ENCODE data around the gene MTUS2.
"Not testable (repeated sequence)": the region's sequence is repeated elsewhere in the genome, so short reads cannot be mapped to it uniquely, and the experiment has no call there.

Gene MTUS2

DNA sequence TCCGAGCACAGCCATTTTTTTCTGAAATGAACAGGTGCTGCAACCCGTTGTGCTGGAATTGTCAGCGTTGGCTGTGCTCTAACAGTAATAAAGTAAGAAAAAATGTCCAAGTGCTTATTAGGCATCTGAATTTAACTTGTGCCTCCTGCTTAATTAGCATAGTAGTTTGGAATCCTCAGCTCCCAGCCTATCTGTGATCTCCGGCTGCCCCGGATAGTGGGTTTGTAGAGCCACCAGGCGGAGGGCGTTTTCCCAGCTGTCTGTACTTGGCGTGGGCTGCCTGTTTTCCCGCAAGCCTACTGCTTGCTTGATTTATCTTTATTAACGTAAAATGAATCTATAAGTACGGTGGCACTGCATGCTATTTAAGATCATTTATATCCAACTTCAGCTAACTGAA is 137.9 kb downstream of the MTUS2 start:
- H3K36me3 Mint-ChIP-seq (ENCODE audit: low read depth) = no peaks in the 10 kb centered on the region

DNA sequence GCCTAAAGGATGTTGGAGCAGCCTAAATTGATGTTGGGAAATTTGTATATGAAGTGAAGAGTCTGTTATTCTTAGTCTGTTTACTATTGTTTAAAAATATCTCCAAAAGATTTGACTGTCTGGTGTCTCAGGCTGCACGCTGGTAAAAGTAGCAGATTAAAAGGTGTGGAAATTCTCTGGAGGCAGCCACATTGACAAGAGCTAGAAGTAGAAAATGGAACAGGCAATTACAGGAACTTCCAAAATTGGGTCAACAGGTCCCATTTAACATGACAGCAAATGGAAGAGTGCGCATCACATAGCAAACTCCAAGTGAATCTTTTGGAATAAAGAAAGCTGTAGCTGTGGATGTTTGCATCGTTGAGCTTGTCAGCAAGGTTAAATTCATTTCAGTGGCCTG is 138.3 kb downstream of the MTUS2 start:
- H3K27me3 Mint-ChIP-seq (ENCODE audit: low read depth) = no peaks in the 10 kb centered on the region
- H3K4me3 Mint-ChIP-seq = no peak overlapping the region
- no peak overlapping the region for H3K27ac Mint-ChIP-seq
- H3K36me3 Mint-ChIP-seq (ENCODE audit: low read depth) = no peaks in the 10 kb centered on the region
- no peaks in the 10 kb centered on the region for H3K4me1 Mint-ChIP-seq (ENCODE audit: low read depth)
- no peaks in the 10 kb centered on the region for H3K9me3 Mint-ChIP-seq

More for the DNA sequence above, 137.9 kb downstream of the MTUS2 start:
- Mint-ChIP-seq H3K27me3 (ENCODE audit: low read depth) (no peaks in the 10 kb centered on the region), H3K27ac (no peak overlapping the region), H3K4me3 (no peak overlapping the region), H3K9me3 (no peaks in the 10 kb centered on the region), H3K4me1 (ENCODE audit: low read depth) (no peaks in the 10 kb centered on the region)

DNA sequence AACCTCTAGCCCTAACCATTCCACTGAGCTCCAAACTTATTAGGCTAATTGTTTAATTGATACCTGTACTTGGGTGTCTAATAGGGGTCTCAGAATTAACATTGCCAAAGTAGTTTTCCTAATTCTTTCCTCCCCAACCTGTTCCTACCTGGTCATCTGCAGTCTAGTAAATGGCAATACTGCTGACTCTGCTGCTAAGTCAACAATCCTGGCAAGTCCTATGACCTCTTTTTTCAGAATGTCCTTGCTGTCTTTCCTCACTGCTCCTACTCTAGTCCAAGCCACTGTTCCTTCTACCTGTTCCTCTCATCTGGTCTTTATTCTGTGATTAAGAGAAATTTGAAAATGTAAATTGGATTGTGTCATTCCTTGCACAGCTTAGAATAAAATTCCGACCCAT is 143.9 kb downstream of the MTUS2 start:
- Mint-ChIP-seq H3K9me3 (no peaks in the 10 kb centered on the region), H3K4me1 (ENCODE audit: low read depth) (no peaks in the 10 kb centered on the region), H3K27ac (no peak overlapping the region), H3K36me3 (ENCODE audit: low read depth) (no peaks in the 10 kb centered on the region), H3K4me3 (no peak overlapping the region), H3K27me3 (ENCODE audit: low read depth) (no peaks in the 10 kb centered on the region)

DNA sequence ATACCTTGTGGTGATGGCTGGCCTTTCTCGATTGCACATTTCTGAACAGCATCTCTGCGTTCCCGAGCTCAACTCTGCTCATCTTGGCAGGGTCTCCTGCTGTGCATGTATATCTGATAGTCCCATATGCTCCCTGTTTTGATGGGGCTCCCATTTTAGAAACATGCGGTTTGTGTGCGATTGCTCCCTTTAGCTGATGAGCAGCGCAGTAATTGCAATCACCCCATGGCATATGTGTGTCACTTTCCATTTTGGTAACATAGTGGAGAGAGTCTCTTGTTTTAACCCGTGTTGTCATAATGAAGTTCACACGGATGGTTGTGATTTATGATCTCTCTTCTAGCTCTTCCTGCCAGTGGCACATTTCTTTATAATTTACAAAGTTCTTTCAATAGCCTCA is 144.7 kb downstream of the MTUS2 start:
- no peaks in the 10 kb centered on the region for H3K27me3 Mint-ChIP-seq (ENCODE audit: low read depth)
- no peak overlapping the region for H3K27ac Mint-ChIP-seq
- no peaks in the 10 kb centered on the region for H3K36me3 Mint-ChIP-seq (ENCODE audit: low read depth)
- no peaks in the 10 kb centered on the region for H3K4me1 Mint-ChIP-seq (ENCODE audit: low read depth)
- no peaks in the 10 kb centered on the region for H3K9me3 Mint-ChIP-seq
- no peak overlapping the region for H3K4me3 Mint-ChIP-seq

DNA sequence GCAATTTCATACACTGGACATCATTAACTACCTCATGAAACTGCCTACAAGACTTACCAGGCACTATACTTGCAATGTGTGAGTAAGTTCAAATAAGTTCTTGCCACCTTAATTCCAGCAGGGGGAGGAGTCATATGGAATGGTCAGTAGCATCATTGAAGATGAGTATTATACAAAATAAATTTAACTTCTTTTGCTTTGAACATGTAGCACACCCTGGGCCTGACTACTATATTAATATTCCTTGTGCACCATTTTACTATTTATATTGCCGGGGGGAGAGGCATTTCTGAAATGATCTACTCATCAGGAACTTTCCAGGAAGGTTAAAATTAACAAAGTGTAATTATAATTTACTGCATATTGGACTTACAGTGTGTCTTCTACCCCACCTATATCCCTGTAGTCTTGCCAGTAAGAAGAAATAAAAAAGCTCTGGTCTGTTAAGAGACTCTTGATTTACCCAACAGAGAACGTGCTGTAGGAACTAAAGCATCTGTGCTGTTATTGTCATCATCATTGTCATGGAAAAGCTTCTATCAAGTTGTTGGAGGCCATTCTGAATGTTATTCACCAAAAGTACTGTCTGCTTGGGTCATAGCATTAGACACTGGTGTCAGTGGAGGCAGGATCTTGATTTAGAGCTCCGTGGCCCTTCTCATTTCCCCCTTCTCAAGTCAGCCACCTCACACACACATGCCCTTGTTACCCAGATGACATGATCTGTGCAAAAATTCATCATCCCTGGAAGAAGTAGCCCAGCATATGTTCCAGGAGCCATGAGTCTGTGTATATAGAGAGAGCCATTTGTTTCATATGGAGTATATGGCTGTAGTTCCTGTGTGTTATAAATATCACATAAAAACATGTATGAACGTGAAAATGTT is 147.1 kb downstream of the MTUS2 start:
- H3K27ac Mint-ChIP-seq = no peak overlapping the region
- H3K27me3 Mint-ChIP-seq (ENCODE audit: low read depth) = no peaks in the 10 kb centered on the region
- H3K4me3 Mint-ChIP-seq = no peak overlapping the region
- H3K4me1 Mint-ChIP-seq (ENCODE audit: low read depth) = no peaks in the 10 kb centered on the region
- no peaks in the 10 kb centered on the region for H3K36me3 Mint-ChIP-seq (ENCODE audit: low read depth)
- H3K9me3 Mint-ChIP-seq = no peaks in the 10 kb centered on the region

DNA sequence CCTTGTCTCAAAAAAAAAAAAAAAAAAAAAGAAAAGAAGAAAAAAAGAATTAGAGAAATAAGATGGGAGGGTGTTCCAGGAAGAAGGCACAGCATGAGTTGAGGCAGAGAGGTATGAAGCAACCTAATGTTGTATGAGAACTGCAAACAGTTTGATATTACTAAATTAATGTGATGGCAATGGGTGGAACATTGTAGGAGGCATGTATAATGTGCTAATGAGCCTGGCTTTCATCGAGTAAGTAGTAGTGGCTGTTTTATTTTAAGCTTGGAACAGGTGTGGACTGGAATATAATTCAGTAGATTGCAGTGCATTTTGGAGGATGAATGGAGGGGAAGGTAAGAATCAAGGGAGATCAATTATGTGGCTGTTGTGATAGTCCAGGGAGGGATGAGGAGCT is 156.1 kb downstream of the MTUS2 start:
- no peaks in the 10 kb centered on the region for H3K9me3 Mint-ChIP-seq
- H3K27ac Mint-ChIP-seq = no peak overlapping the region
- no peaks in the 10 kb centered on the region for H3K27me3 Mint-ChIP-seq (ENCODE audit: low read depth)
- no peaks in the 10 kb centered on the region for H3K4me1 Mint-ChIP-seq (ENCODE audit: low read depth)
- no peak overlapping the region for H3K4me3 Mint-ChIP-seq
- H3K36me3 Mint-ChIP-seq (ENCODE audit: low read depth) = no peaks in the 10 kb centered on the region

DNA sequence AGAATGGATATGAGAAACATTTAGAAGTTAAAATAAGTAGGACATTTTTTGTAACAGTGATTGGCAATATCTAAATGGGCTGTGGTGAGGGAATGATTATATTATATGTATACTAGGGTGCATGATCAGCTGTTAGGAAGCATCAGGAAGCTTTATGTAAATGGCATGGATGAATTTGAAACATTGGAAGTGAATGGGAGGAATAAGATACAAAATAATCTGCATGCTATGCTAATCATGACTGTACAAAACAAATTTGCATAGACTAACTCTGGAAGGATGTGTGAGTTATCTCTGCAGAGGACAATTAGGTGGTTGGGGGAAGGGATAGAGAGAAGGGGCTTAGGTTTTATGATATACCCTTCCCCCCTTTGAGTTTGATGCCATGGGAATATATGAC is 156.5 kb downstream of the MTUS2 start:
- H3K4me3 Mint-ChIP-seq = no peak overlapping the region
- H3K4me1 Mint-ChIP-seq (ENCODE audit: low read depth) = no peaks in the 10 kb centered on the region
- H3K27ac Mint-ChIP-seq = no peak overlapping the region
- H3K27me3 Mint-ChIP-seq (ENCODE audit: low read depth) = no peaks in the 10 kb centered on the region
- H3K36me3 Mint-ChIP-seq (ENCODE audit: low read depth) = no peaks in the 10 kb centered on the region
- no peaks in the 10 kb centered on the region for H3K9me3 Mint-ChIP-seq

DNA sequence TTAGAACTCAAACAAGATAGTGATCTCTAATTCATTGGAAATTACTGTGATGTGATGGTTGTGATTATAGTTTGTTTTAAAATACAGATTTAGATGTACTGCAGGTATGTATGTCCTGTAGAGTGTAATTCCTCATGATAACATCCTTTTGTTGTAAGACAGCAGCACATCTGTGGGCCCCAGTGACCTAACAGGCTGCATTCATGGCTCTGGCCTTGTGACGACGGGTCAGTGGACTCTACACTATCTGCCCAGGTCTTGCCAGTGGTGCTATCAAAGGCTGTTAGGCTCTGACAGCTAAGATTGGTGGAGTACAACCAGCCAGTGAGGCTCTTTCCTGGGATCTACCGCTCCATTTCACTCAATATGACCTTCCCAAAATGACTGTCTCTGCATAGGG is 158.4 kb downstream of the MTUS2 start:
- no peaks in the 10 kb centered on the region for H3K36me3 Mint-ChIP-seq (ENCODE audit: low read depth)
- H3K27me3 Mint-ChIP-seq (ENCODE audit: low read depth) = no peaks in the 10 kb centered on the region
- H3K4me3 Mint-ChIP-seq = no peak overlapping the region
- no peak overlapping the region for H3K27ac Mint-ChIP-seq
- no peaks in the 10 kb centered on the region for H3K4me1 Mint-ChIP-seq (ENCODE audit: low read depth)
- H3K9me3 Mint-ChIP-seq = no peaks in the 10 kb centered on the region

DNA sequence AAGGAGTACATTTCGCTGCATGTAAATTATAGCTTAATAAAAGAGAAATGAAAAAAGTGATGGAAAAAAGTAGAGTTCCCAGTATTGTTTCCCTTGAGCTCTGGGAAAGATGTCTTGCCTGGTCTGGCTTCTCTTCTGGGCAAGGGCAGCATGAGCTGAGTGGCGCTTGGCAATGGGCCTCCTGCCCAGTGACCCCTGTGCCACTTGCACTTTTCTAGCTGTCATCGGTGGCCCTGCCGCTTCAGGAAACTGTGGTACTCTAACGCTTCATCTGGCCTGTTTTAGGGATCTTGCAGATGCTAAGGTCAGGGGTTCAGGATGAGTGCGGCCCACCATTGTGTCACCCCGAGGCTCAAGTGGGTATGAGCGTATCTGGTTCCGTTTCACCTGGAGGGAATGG is 161.4 kb downstream of the MTUS2 start:
- no peaks in the 10 kb centered on the region for H3K4me1 Mint-ChIP-seq (ENCODE audit: low read depth)
- H3K36me3 Mint-ChIP-seq (ENCODE audit: low read depth) = no peaks in the 10 kb centered on the region
- H3K27ac Mint-ChIP-seq = no peak overlapping the region
- no peak overlapping the region for H3K4me3 Mint-ChIP-seq
- H3K9me3 Mint-ChIP-seq = no peaks in the 10 kb centered on the region
- H3K27me3 Mint-ChIP-seq (ENCODE audit: low read depth) = no peaks in the 10 kb centered on the region

DNA sequence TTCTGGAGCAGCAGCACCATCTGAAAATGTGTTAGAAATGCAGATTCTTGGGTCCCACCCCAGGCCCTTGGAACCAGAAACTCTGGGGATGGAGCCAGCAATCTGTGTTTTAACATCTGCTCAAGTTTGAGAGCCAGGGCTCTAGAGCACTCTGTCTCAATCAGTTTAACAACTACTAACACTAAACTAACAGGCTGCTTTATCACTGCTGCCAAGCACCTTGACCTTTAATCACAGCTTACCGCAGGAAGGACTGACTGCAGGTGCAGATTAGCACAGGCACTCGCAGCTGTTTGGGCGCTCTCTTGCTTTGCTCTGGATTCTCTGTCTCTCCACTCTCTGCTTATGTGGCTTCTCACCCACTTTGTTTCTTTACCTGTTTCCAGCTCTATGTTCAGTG is 163.5 kb downstream of the MTUS2 start:
- H3K27me3 Mint-ChIP-seq (ENCODE audit: low read depth) = no peaks in the 10 kb centered on the region
- H3K36me3 Mint-ChIP-seq (ENCODE audit: low read depth) = no peaks in the 10 kb centered on the region
- no peak overlapping the region for H3K4me3 Mint-ChIP-seq

DNA sequence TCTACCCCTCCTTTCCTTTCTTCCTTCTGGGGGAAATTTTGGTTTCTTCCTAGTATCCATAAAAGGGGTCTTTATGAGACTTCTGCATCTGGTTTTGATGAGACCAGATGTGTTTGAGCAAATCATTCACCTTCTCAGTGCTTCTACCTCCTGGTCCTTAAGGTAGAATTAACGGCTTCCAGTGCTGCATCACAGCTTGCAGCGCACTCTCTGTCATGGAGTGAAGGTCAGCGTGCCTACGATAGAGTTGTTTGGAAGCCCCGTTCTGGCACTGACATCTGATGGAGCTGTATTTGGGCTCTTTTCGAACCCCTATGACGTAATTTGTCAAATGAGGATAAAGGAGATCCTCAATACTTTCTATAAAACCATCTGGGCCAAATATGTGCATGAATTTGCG is 164.2 kb downstream of the MTUS2 start:
- Mint-ChIP-seq H3K9me3 (no peaks in the 10 kb centered on the region), H3K4me3 (no peak overlapping the region), H3K36me3 (ENCODE audit: low read depth) (no peaks in the 10 kb centered on the region), H3K27ac (no peak overlapping the region), H3K27me3 (ENCODE audit: low read depth) (no peaks in the 10 kb centered on the region), H3K4me1 (ENCODE audit: low read depth) (no peaks in the 10 kb centered on the region)

More for the DNA sequence above, 163.5 kb downstream of the MTUS2 start:
- H3K27ac Mint-ChIP-seq = no peak overlapping the region
- no peaks in the 10 kb centered on the region for H3K4me1 Mint-ChIP-seq (ENCODE audit: low read depth)
- H3K9me3 Mint-ChIP-seq = no peaks in the 10 kb centered on the region

DNA sequence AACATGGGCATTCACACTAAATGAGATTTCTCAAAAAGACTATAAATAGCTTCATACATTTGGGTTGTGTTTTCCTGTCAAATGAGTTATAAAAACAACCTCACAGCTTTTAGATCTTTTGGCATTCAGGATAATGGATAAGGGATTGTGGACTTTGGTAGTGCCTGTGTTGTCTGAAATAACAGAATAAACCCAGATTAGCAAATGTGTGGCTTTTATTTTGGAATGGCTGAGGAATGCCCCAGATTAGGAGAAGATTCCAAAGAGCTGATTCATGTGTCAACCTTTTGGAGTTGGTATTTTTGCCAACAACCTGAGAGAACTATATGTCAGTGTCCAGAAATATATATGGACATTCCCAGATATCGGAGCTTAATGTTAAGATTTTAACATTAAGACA is 164.7 kb downstream of the MTUS2 start:
- Mint-ChIP-seq H3K36me3 (ENCODE audit: low read depth) (no peaks in the 10 kb centered on the region), H3K9me3 (peaks cover under 1% of the 10 kb centered on the region), H3K27ac (no peak overlapping the region), H3K27me3 (ENCODE audit: low read depth) (no peaks in the 10 kb centered on the region), H3K4me1 (ENCODE audit: low read depth) (no peaks in the 10 kb centered on the region), H3K4me3 (no peak overlapping the region)

DNA sequence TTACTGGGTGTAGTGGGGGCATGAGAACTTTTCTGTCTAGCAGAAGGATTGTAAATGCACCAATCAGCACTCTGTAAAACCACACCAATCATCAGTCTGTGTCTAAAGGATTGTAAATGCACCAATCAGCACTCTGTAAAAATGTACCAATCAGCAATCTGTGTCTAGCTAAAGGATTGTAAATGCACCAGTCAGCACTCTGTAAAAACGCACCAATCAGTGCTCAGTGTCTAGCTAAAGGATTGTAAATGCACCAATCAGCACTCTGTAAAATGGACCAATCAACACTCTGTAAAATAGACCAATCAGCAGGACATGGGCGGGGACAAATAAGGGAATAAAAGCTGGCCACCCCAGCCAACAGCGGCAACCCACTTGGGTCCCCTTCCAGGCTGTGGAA is 170.2 kb downstream of the MTUS2 start:
- not testable (repeated sequence) for H3K27ac Mint-ChIP-seq; H3K9me3 Mint-ChIP-seq; H3K36me3 Mint-ChIP-seq (ENCODE audit: low read depth); H3K27me3 Mint-ChIP-seq (ENCODE audit: low read depth); H3K4me1 Mint-ChIP-seq (ENCODE audit: low read depth); H3K4me3 Mint-ChIP-seq

DNA sequence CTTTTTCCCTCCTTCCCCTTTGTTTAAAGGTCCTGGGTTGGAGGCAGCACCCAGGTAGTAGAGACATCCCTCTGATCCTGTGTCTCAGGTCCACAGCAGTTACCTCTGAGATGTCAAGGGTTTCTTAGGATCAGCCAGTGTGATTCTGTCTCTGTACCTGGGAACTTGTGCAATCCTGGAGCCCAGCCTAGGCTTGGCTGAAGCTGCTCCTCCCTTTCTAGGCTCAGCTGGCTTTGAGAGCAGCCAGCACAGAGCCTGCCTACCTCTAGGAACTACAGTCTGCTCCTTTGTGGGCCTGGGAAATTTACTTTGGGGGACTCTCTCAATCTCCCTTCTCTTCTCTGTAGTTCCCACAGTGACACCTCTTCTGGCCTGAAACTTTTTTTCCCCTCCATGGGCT is 171.6 kb downstream of the MTUS2 start:
- Mint-ChIP-seq H3K4me3 (no peak overlapping the region), H3K9me3 (peaks cover 8% of the 10 kb centered on the region)

DNA sequence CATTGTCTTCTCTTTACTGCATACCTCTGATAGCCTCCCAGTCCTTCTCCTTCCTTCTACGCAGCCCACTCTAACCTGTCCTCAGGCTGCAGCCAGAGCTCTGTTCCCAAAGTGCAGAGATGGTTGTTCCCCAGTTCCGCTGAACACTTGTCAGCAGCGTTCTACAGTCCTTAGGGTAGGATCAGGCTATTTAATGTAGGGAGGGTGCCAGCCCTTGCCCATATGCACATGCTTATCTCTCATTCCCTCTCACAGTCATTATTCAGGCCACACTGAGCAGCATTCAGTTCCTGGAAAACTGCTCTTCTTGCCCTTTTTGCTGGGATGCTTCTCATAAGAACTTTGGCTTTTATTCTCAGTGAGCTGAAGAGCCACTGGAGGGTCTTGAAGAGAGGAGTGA is 180.7 kb downstream of the MTUS2 start:
- H3K4me3 Mint-ChIP-seq = no peak overlapping the region
- peaks cover 7% of the 10 kb centered on the region for H3K9me3 Mint-ChIP-seq
- H3K36me3 Mint-ChIP-seq (ENCODE audit: low read depth) = no peaks in the 10 kb centered on the region
- no peaks in the 10 kb centered on the region for H3K4me1 Mint-ChIP-seq (ENCODE audit: low read depth)
- no peak overlapping the region for H3K27ac Mint-ChIP-seq
- no peaks in the 10 kb centered on the region for H3K27me3 Mint-ChIP-seq (ENCODE audit: low read depth)

More for the DNA sequence above, 171.6 kb downstream of the MTUS2 start:
- no peaks in the 10 kb centered on the region for H3K4me1 Mint-ChIP-seq (ENCODE audit: low read depth)
- H3K27ac Mint-ChIP-seq = no peak overlapping the region
- no peaks in the 10 kb centered on the region for H3K27me3 Mint-ChIP-seq (ENCODE audit: low read depth)
- H3K36me3 Mint-ChIP-seq (ENCODE audit: low read depth) = no peaks in the 10 kb centered on the region

Data from T-helper 1 cell treated with Interleukin-12 subunit alpha and Interleukin-12 subunit beta and Interleukin-4 antibody, amounts not matched to agents 30 μg/mL and 1 μg/mL, for 36 hours (primary cell).